Keratinocyte (primary cell): Measurements from ENCODE around the gene SARNP.

Experiments
- EZH2 ChIP-seq: IDR thresholded peaks from one replicate; pipeline ENCODE4 v1.6.1; 2012; ENCODE audit warnings: inconsistent platforms, mild to moderate bottlenecking, low read length, moderate library complexity
- TF ChIP-seq, protein P1 (sequence below), 3 experiments: IDR thresholded peaks in 1 of 3; conservative IDR thresholded peaks in 1 of 3; optimal IDR thresholded peaks in 1 of 3; 2 replicates in 2 of 3; 3 replicates in 1 of 3; pipeline versions ENCODE3 to v1.5.1; 2011; ENCODE audit warnings: low read length in 3 of 3, mild to moderate bottlenecking in 3 of 3, moderate library complexity in 2 of 3, control low read depth in 1 of 3, inconsistent platforms in 1 of 3; ENCODE audit not compliant: insufficient read depth in 2 of 3; ENCODE audit errors: extremely low read depth in 1 of 3

DNA sequence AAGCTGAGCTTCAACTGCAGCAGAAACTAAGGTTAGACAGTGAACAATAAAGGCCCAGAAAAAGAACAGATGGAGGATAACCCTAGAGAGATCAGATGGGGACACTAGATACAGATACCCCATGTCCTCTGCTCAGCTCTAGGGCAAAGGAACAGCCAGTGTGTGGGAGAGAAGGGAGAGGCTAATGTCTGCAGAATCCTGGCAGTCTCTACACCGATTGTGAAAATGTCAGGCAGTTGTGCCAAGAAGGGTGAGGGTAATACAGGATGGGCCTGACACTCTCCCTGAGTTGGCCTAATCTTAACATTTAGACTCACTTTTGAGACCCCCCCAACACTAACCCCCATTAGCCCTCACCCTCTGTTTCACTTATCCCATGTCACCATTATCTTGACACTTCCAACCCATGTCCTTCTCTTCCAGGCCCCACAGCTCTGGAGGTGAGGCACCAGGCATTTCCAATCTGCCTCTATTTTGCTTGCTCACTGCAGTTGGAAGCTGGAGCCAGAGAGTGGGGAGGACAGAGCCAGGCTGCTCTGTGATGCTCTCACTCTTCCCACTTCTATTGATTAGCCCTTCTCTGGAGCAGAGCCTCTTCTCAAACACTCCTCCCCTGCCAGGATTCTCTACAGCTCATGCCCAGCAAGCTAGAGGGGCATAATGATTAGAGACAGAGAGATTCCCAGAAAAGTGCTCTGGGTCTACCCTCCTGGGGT is 104.7 kb downstream of the SARNP start:
- TF ChIP-seq, protein P1, sequence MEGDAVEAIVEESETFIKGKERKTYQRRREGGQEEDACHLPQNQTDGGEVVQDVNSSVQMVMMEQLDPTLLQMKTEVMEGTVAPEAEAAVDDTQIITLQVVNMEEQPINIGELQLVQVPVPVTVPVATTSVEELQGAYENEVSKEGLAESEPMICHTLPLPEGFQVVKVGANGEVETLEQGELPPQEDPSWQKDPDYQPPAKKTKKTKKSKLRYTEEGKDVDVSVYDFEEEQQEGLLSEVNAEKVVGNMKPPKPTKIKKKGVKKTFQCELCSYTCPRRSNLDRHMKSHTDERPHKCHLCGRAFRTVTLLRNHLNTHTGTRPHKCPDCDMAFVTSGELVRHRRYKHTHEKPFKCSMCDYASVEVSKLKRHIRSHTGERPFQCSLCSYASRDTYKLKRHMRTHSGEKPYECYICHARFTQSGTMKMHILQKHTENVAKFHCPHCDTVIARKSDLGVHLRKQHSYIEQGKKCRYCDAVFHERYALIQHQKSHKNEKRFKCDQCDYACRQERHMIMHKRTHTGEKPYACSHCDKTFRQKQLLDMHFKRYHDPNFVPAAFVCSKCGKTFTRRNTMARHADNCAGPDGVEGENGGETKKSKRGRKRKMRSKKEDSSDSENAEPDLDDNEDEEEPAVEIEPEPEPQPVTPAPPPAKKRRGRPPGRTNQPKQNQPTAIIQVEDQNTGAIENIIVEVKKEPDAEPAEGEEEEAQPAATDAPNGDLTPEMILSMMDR (optimal IDR thresholded peaks at IDR 0.05 in 1 of 3, IDR thresholded peaks at IDR 0.05 in 1 of 3, conservative IDR thresholded peaks at IDR 0.05 in 1 of 3; ENCODE audit: extremely low read depth in 1 of 3, insufficient read depth in 2 of 3, low read length in 3 of 3), result no peak
- no peak for TF ChIP-seq EZH2
